Panc1 (cell line): Measurements from ENCODE around the gene FAM162A. TPM values are rescaled to one million over a fixed set of nuclear protein-coding genes. Genes with fewer than 3 reads are reported as not detected.

Experiments used
- ATAC-seq: fragments of 200-7000 bp; cut with Tn5 transposase; 2 replicates; pipeline ENCODE4 v1.9.1; 2020; ENCODE audit warnings: mild to moderate bottlenecking, moderate library complexity
- BruUV-seq: library from RNA; stranded (reverse); fragments of 400-500 nt; replicated peaks from 2 replicates; lab custom pipeline; 2021; lab: Mats Ljungman, UMichigan
- CTCF ChIA-PET: fragments of 300-600 bp; sonication (Branson Sonifier 250); formaldehyde crosslinking; loops from one replicate; lab custom pipeline; 2022; ENCODE audit warnings: antibody characterized with exemption; lab: Charles Lee
- POLR2A ChIA-PET: fragments of 300-600 bp; sonication (Branson Sonifier 250); formaldehyde crosslinking; loops from one replicate; lab custom pipeline; 2022; ENCODE audit warnings: antibody characterized with exemption; lab: Charles Lee
- DNase-seq: peaks from one replicate; pipeline ENCODE4 v3.0.0-alpha.2; 2010; ENCODE audit warnings: low read depth, low spot score
- H3K27ac ChIP-seq: 2 replicates; pipeline ENCODE4 v1.5.1; 2011; ENCODE audit warnings: mild to moderate bottlenecking, low read length, inconsistent platforms
- H3K27me3 ChIP-seq: fragments of 200-500 bp; sonication (Bioruptor generic); 2 replicates; pipeline ENCODE4 v1.6.0; 2014; ENCODE audit warnings: low read length, inconsistent platforms; ENCODE audit not compliant: control insufficient read depth, insufficient read depth
- H3K36me3 ChIP-seq: fragments of 200-500 bp; sonication (Bioruptor generic); 2 replicates; pipeline ENCODE4 v1.5.1; 2014; ENCODE audit warnings: inconsistent platforms, mild to moderate bottlenecking, low read length, moderate library complexity; ENCODE audit not compliant: control insufficient read depth, insufficient read depth
- H3K4me1 ChIP-seq: 2 replicates; pipeline ENCODE4 v1.5.1; 2011; ENCODE audit warnings: inconsistent platforms, mild to moderate bottlenecking, low read length, moderate library complexity; ENCODE audit not compliant: control insufficient read depth, insufficient read depth
- H3K4me3 ChIP-seq, 2 experiments: 2 replicates each; pipeline ENCODE4 v1.5.1; 2011 to 2012; ENCODE audit warnings: low read depth in 2 of 2, low read length in 2 of 2, mild to moderate bottlenecking in 2 of 2, inconsistent platforms in 1 of 2, moderate library complexity in 1 of 2
- H3K9me3 ChIP-seq: fragments of 200-500 bp; sonication (Bioruptor generic); 2 replicates; pipeline ENCODE4 v1.5.1; 2014; ENCODE audit warnings: low read depth, mild to moderate bottlenecking, inconsistent platforms, low read length, moderate library complexity; ENCODE audit not compliant: control insufficient read depth, insufficient read depth
- POLR2AphosphoS5 ChIP-seq: IDR thresholded peaks from 2 replicates; pipeline ENCODE4 v1.6.1; 2012; ENCODE audit warnings: mild to moderate bottlenecking, low read depth, low read length, moderate library complexity
- REST ChIP-seq, 2 experiments: IDR thresholded peaks; 2 replicates each; pipeline ENCODE4 v1.6.1; 2011 to 2012; ENCODE audit warnings: low read depth in 2 of 2, control low read depth in 1 of 2, low read length in 1 of 2, mild to moderate bottlenecking in 1 of 2, moderate library complexity in 1 of 2; ENCODE audit not compliant: insufficient read depth in 1 of 2
- SIN3A ChIP-seq: IDR thresholded peaks from 2 replicates; pipeline ENCODE4 v1.6.1; 2012; ENCODE audit warnings: low read depth, mild to moderate bottlenecking, low read length, moderate library complexity, borderline replicate concordance; ENCODE audit not compliant: insufficient read depth
- TCF7L2 ChIP-seq: IDR thresholded peaks from 2 replicates; pipeline ENCODE4 v1.6.1; 2011; ENCODE audit warnings: mild to moderate bottlenecking, low read depth, low read length, inconsistent platforms
- in situ Hi-C: cut with HindIII; loops from 2 replicates; pipeline ENCODE4 v1.10.0; 2016; ENCODE audit warnings: low sequenced_read_pairs, low pct_unique_long_range_greater_than_20kb
- intact Hi-C: fragments of 100-400 bp; cut with micrococcal nuclease; formaldehyde crosslinking; loops from one replicate; pipeline ENCODE4 v1.10.0; 2022; ENCODE audit not compliant: unreplicated experiment
- total RNA-seq: library from RNA; stranded (reverse); gene quantifications from one replicate; pipeline ENCODE4 v1.2.1, GENCODE V29; 2021; ENCODE audit not compliant: unreplicated experiment
- TF ChIP-seq, protein P1 (sequence below): fragments of 450-650 bp; IDR thresholded peaks from 2 replicates; pipeline ENCODE4 v1.5.1; 2017; ENCODE audit warnings: mild to moderate bottlenecking

FAM162A gene
- total RNA-seq, 1 experiment from 2014 or later = 59.6 TPM

GRCh38 chr3:122350814-122351418, 33.1 kb upstream of the FAM162A start:
- no peak for DNase-seq
- Histone ChIP-seq H3K27me3 (no peaks in the 10 kb centered on the region), H3K27ac (no peak overlapping the region), H3K4me3 (no peak overlapping the region), H3K9me3 (no peaks in the 10 kb centered on the region), H3K36me3 (no peaks in the 10 kb centered on the region), H3K4me1 (no peaks in the 10 kb centered on the region)
- intact Hi-C loops = no loop called here
- CTCF ChIA-PET = no interaction called here
- no TSS peak for BruUV-seq
- in situ Hi-C loops = no loop called here
- ATAC-seq = no peak
- TF ChIP-seq POLR2AphosphoS5 = no peak
- TF ChIP-seq TCF7L2 = no peak
- TF ChIP-seq, protein P1, sequence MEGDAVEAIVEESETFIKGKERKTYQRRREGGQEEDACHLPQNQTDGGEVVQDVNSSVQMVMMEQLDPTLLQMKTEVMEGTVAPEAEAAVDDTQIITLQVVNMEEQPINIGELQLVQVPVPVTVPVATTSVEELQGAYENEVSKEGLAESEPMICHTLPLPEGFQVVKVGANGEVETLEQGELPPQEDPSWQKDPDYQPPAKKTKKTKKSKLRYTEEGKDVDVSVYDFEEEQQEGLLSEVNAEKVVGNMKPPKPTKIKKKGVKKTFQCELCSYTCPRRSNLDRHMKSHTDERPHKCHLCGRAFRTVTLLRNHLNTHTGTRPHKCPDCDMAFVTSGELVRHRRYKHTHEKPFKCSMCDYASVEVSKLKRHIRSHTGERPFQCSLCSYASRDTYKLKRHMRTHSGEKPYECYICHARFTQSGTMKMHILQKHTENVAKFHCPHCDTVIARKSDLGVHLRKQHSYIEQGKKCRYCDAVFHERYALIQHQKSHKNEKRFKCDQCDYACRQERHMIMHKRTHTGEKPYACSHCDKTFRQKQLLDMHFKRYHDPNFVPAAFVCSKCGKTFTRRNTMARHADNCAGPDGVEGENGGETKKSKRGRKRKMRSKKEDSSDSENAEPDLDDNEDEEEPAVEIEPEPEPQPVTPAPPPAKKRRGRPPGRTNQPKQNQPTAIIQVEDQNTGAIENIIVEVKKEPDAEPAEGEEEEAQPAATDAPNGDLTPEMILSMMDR = no peak
- no peak for TF ChIP-seq REST (IDR thresholded peaks at IDR 0.05; ENCODE audit: insufficient read depth in 1 of 2, low read depth in 2 of 2, low read length in 1 of 2)
- TF ChIP-seq SIN3A = no peak
- POLR2A ChIA-PET = interaction anchor here (0.6 to 0.7 kb wide), 3 partner anchors 37 to 548 kb away, joined by 3 to 4 read pairs (median 3); no protein-coding TSS in a partner anchor

DNA sequence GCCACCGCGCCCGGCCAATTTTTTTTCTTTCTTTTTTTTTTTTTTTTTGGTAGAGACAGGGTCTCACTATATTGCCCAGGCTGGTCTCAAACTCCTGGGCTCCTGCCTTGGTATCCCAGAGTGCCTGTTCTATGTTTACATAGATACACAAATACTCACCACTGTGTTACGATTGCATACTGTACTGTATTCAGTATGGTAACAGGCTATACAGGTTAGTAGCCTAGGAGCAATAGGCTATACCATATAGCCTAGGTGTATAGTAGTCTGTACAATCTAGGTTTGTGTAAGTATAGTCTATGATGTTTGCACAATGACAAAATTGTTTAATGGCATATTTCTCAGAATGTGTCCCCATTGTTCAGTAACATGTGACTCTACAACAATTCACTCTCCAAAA, 32.4 kb upstream of the FAM162A start:
- ATAC-seq (no peak), DNase-seq (no peak)
- no peaks in the 10 kb centered on the region for H3K9me3 ChIP-seq
- no peak for TF ChIP-seq SIN3A
- TF ChIP-seq REST (IDR thresholded peaks at IDR 0.05; ENCODE audit: insufficient read depth in 1 of 2, low read depth in 2 of 2, low read length in 1 of 2) = no peak
- CTCF ChIA-PET = no interaction called here
- H3K27ac ChIP-seq = no peak overlapping the region
- no peak overlapping the region for H3K4me3 ChIP-seq
- POLR2A ChIA-PET = no interaction called here
- no peaks in the 10 kb centered on the region for H3K36me3 ChIP-seq
- in situ Hi-C loops = no loop called here
- intact Hi-C loops = no loop called here
- BruUV-seq = no TSS peak
- H3K4me1 ChIP-seq = no peaks in the 10 kb centered on the region
- H3K27me3 ChIP-seq = no peaks in the 10 kb centered on the region
